Smooth muscle cell (in vitro differentiated cells): ENCODE results near the gene MYO3A. TPM values are rescaled to one million over a fixed set of nuclear protein-coding genes. Genes with fewer than 3 reads are reported as not detected.
A peak's percentile ranks its signal among the peaks of the same experiment; 100 is the strongest.

Experiments used
- DNase-seq: peaks from one replicate; lab custom pipeline; 2025; ENCODE audit not compliant: unreplicated experiment; lab: John Stamatoyannopoulos, UW
- H2AFZ ChIP-seq: fragments of 200-600 bp; sonication (generic); 2 replicates; pipeline ENCODE4 v1.6.0; 2016; ENCODE audit warnings: antibody characterized with exemption, low read depth, mild to moderate bottlenecking
- H3F3A ChIP-seq: fragments of 200-600 bp; sonication (generic); 2 replicates; pipeline ENCODE4 v1.6.0; 2017; ENCODE audit warnings: antibody characterized with exemption, low read depth
- H3K27ac ChIP-seq: fragments of 200-600 bp; sonication (generic); 2 replicates; pipeline ENCODE4 v1.5.1; 2016; ENCODE audit warnings: low read depth, mild to moderate bottlenecking
- H3K27me3 ChIP-seq: fragments of 200-600 bp; sonication (generic); 2 replicates; pipeline ENCODE4 v1.6.1; 2016; ENCODE audit warnings: low read depth, mild to moderate bottlenecking
- H3K36me3 ChIP-seq: fragments of 200-600 bp; sonication (generic); 2 replicates; pipeline ENCODE4 v1.5.1; 2016; ENCODE audit warnings: low read depth
- H3K4me1 ChIP-seq: fragments of 200-600 bp; sonication (generic); 2 replicates; pipeline ENCODE4 v1.5.1; 2016; ENCODE audit warnings: low read depth
- H3K4me2 ChIP-seq: fragments of 200-600 bp; sonication (generic); 2 replicates; pipeline ENCODE4 v1.6.0; 2016; ENCODE audit warnings: mild to moderate bottlenecking
- H3K4me3 ChIP-seq: fragments of 200-600 bp; sonication (generic); 2 replicates; pipeline ENCODE4 v1.5.1; 2016; ENCODE audit warnings: mild to moderate bottlenecking
- H3K79me2 ChIP-seq: fragments of 200-600 bp; sonication (generic); 2 replicates; pipeline ENCODE4 v1.6.0; 2016; ENCODE audit warnings: low read depth, mild to moderate bottlenecking
- H3K9ac ChIP-seq: fragments of 200-600 bp; sonication (generic); 2 replicates; pipeline ENCODE4 v1.6.0; 2016; ENCODE audit warnings: low read depth
- H3K9me3 ChIP-seq: fragments of 200-600 bp; sonication (generic); replicated peaks from 2 replicates; pipeline ENCODE4 v1.5.1; 2016; ENCODE audit warnings: low read depth
- H4K20me1 ChIP-seq: fragments of 200-600 bp; sonication (generic); 2 replicates; pipeline ENCODE4 v1.6.0; 2016; ENCODE audit warnings: low read depth
- WGBS: methylation state at CpG from one replicate; pipeline ENCODE4 v1.1.7; 2016; ENCODE audit warnings: low lambda C conversion rate; 5-methylcytosine and 5-hydroxymethylcytosine counted together
- polyA plus RNA-seq: library from polyadenylated mRNA; unstranded; fragments of >200 nt; fragmentation: Nextera tagmentation; extraction: Ambion mirVana; gene quantifications from 2 replicates; pipeline ENCODE4 v1.2.1, GENCODE V29; 2016
- total RNA-seq: library from RNA; depleted of rRNA; stranded (reverse); fragments of >200 nt; gene quantifications from 2 replicates; pipeline ENCODE4 v1.2.3, GENCODE V29; 2014
- TF ChIP-seq, protein P1 (sequence below): fragments of 200-600 bp; sonication (generic); IDR thresholded peaks from 2 replicates; pipeline ENCODE4 v1.5.1; 2017; ENCODE audit warnings: borderline replicate concordance, mild to moderate bottlenecking, antibody characterized with exemption; ENCODE audit not compliant: insufficient read depth, poor library complexity, severe bottlenecking

Gene MYO3A
- total and polyA plus RNA-seq, 2 experiments from 2014 or later: not detected

DNA sequence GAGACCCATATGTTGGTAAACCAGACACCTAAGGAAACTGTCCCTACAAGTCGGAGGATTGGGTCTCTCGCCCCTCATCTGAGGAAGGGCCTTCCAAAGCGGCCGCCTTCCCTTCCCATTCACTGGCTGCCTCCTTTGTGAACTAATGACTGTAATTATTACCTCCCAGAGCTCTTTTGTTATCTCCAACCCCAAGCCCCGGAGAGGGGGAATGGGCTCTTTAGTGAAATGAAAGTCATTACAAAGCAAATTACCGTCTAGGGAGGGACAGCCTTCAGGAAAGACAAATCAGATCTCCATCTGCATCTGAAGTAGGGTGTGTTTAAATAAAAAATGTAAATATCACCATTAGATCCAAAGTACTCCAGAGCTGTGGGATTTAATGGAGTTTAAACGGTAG is 280.0 kb downstream of the MYO3A start:
- 4% methylated on average over 7 of the region's 7 CpGs for WGBS
- H3K27ac ChIP-seq: no peak overlapping the region
- no peaks in the 10 kb centered on the region for H3K9me3 ChIP-seq
- no peak overlapping the region for H3K4me2 ChIP-seq
- H3K9ac ChIP-seq: no peak overlapping the region
- H3K4me3 ChIP-seq: no peak overlapping the region
- no peak overlapping the region for H2AFZ ChIP-seq
- peaks cover 100% of the 10 kb centered on the region for H3K27me3 ChIP-seq
- H3K4me1 ChIP-seq: peaks cover 33% of the 10 kb centered on the region
- no peaks in the 10 kb centered on the region for H3K36me3 ChIP-seq
- no peaks in the 10 kb centered on the region for H3K79me2 ChIP-seq
- no peak for DNase-seq
- TF ChIP-seq, protein P1, sequence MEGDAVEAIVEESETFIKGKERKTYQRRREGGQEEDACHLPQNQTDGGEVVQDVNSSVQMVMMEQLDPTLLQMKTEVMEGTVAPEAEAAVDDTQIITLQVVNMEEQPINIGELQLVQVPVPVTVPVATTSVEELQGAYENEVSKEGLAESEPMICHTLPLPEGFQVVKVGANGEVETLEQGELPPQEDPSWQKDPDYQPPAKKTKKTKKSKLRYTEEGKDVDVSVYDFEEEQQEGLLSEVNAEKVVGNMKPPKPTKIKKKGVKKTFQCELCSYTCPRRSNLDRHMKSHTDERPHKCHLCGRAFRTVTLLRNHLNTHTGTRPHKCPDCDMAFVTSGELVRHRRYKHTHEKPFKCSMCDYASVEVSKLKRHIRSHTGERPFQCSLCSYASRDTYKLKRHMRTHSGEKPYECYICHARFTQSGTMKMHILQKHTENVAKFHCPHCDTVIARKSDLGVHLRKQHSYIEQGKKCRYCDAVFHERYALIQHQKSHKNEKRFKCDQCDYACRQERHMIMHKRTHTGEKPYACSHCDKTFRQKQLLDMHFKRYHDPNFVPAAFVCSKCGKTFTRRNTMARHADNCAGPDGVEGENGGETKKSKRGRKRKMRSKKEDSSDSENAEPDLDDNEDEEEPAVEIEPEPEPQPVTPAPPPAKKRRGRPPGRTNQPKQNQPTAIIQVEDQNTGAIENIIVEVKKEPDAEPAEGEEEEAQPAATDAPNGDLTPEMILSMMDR: no peak
- H3F3A ChIP-seq: no peaks in the 10 kb centered on the region
- no peaks in the 10 kb centered on the region for H4K20me1 ChIP-seq

DNA sequence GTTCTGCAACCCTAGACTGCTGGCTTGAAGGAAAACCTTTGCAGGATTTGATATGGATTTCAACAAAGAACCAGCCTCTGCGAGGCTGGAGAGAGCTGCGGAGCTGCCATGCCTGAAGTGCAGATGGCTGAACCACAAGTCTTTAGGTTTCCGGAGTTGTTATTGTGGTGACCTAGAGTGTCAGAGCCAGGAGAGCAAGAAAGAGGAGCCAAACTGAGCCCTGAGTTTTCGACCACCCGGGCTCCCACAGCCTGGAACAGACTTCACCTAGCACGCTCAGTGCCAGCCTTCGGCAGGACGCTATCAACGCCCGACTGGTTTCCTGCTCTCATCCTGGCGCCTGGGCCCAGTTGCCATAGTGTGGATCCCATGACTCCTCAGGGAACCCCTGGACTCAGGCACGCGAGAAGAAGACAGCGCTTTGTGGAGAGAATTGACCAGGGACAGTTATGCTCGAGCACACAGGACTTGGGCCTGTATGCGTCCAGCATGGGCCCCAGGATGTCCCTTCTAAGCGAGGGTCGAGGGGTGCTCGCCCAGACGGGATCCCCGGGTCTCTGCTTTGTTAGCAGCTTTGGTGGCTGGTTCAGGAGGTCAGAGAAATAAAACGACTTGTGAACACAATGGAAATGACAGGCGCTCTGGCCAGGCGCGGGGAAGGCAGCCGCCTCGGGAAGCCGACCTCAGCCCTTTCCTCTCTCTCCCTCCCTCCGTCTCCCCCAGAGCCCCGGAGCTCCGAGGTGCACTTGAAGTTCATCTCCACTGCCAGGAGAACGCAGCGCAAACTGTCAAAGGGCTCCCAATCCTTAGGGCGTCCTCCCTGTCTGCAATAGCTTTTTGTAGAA is 280.7 kb downstream of the MYO3A start:
- H3K27ac ChIP-seq: no peak overlapping the region
- H4K20me1 ChIP-seq: no peaks in the 10 kb centered on the region
- peaks cover 33% of the 10 kb centered on the region for H3K4me1 ChIP-seq
- H3K4me2 ChIP-seq: peak overlapping the region; percentile 81
- no peaks in the 10 kb centered on the region for H3K36me3 ChIP-seq
- H3K79me2 ChIP-seq: no peaks in the 10 kb centered on the region
- 5% methylated on average over 34 of the region's 34 CpGs for WGBS
- H3K9me3 ChIP-seq: no peaks in the 10 kb centered on the region
- TF ChIP-seq, protein P1: no peak
- H3F3A ChIP-seq: no peaks in the 10 kb centered on the region
- no peak for DNase-seq
- H3K4me3 ChIP-seq: peak overlapping the region; percentile 13
- no peak overlapping the region for H3K9ac ChIP-seq
- no peak overlapping the region for H2AFZ ChIP-seq
- peaks cover 100% of the 10 kb centered on the region for H3K27me3 ChIP-seq

DNA sequence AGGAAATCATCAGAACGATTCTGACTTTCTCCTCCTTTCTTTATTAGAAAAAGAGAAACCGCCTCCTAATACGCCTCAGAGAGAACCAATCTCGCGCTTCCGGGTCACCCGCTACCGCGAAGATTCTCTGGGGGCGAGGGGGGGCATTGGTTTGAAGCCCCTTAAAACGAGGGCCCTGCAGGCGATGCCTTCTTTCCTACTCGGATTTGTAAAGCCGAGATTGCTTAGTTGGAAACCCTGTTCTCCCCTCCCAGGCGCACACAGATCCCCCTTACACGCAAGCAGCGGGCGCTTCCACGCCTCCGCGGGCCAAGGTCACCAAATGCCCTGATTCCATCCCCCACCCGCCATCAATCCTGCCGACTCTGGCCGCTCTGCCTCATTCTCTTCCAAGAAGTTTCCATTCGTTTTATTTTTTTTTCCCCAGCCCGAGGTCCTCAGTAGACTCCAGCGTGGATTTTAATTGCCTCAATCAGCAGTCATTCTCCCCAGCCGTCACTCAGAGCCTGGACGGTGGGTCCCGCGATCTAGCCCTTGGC is 281.4 kb downstream of the MYO3A start:
- peak overlapping the region; percentile 81 for H3K4me2 ChIP-seq
- H4K20me1 ChIP-seq: no peaks in the 10 kb centered on the region
- H3K27me3 ChIP-seq: peaks cover 100% of the 10 kb centered on the region
- H3K4me1 ChIP-seq: peaks cover 33% of the 10 kb centered on the region
- TF ChIP-seq, protein P1: no peak
- 3% methylated on average over 31 of the region's 31 CpGs for WGBS
- no peaks in the 10 kb centered on the region for H3K36me3 ChIP-seq
- H3K27ac ChIP-seq: no peak overlapping the region
- no peak overlapping the region for H3K9ac ChIP-seq
- no peaks in the 10 kb centered on the region for H3F3A ChIP-seq
- DNase-seq: no peak
- H3K79me2 ChIP-seq: no peaks in the 10 kb centered on the region
- no peaks in the 10 kb centered on the region for H3K9me3 ChIP-seq
- peak overlapping the region; percentile 13 for H3K4me3 ChIP-seq
- H2AFZ ChIP-seq: no peak overlapping the region
